ENCODE measurements around the gene AP3B2. TPM values are rescaled to one million over a fixed set of nuclear protein-coding genes. Genes with fewer than 3 reads are reported as not detected.

AP3B2 gene
- total RNA-seq, 1 donor from 2014 or later, result not detected

GRCh38 chr15:82730022-82730530 lies 20.4 kb upstream of the AP3B2 start:
- DNase-seq (ENCODE audit: low read depth) (no peak), FAIRE-seq (no peak)
- Histone ChIP-seq H3K36me3 (ENCODE audit: control insufficient read depth, insufficient read depth, low read length) (peaks cover 2% of the 10 kb centered on the region), H3K4me3 (ENCODE audit: low read depth, low read length) (no peak overlapping the region), H3K27me3 (ENCODE audit: control insufficient read depth, insufficient read depth, low read length) (no peaks in the 10 kb centered on the region)
- no peak for TF ChIP-seq CTCF (IDR thresholded peaks at IDR 0.05; ENCODE audit: insufficient read depth, low read length, severe bottlenecking)

- FAIRE-seq (no peak), DNase-seq (ENCODE audit: low read depth) (no peak)
- TF ChIP-seq CTCF (IDR thresholded peaks at IDR 0.05; ENCODE audit: insufficient read depth, low read length, severe bottlenecking), result no peak
- Histone ChIP-seq H3K4me3 (ENCODE audit: low read depth, low read length) (no peak overlapping the region), H3K36me3 (ENCODE audit: control insufficient read depth, insufficient read depth, low read length) (no peaks in the 10 kb centered on the region), H3K27me3 (ENCODE audit: control insufficient read depth, insufficient read depth, low read length) (no peaks in the 10 kb centered on the region)
These were observed 17.1 kb upstream of the AP3B2 start for GRCh38 chr15:82726816-82727215.

GRCh38 chr15:82715003-82715402 lies 5.3 kb upstream of the AP3B2 start:
- DNase-seq (ENCODE audit: low read depth), result no peak
- no peak overlapping the region for H3K4me3 ChIP-seq (ENCODE audit: low read depth, low read length)
- TF ChIP-seq CTCF (IDR thresholded peaks at IDR 0.05; ENCODE audit: insufficient read depth, low read length, severe bottlenecking), result no peak
- H3K36me3 ChIP-seq (ENCODE audit: control insufficient read depth, insufficient read depth, low read length), result no peaks in the 10 kb centered on the region
- peaks cover 3% of the 10 kb centered on the region for H3K27me3 ChIP-seq (ENCODE audit: control insufficient read depth, insufficient read depth, low read length)
- FAIRE-seq, result no peak

- TF ChIP-seq CTCF (IDR thresholded peaks at IDR 0.05; ENCODE audit: insufficient read depth, low read length, severe bottlenecking), result no peak
- no peak overlapping the region for H3K4me3 ChIP-seq (ENCODE audit: low read depth, low read length)
- FAIRE-seq (no peak), DNase-seq (ENCODE audit: low read depth) (no peak)
- no peaks in the 10 kb centered on the region for H3K36me3 ChIP-seq (ENCODE audit: control insufficient read depth, insufficient read depth, low read length)
- peaks cover 3% of the 10 kb centered on the region for H3K27me3 ChIP-seq (ENCODE audit: control insufficient read depth, insufficient read depth, low read length)
These were observed 4.3 kb upstream of the AP3B2 start for GRCh38 chr15:82714016-82714415.

GRCh38 chr15:82712036-82712435 lies 2.4 kb upstream of the AP3B2 start:
- DNase-seq (ENCODE audit: low read depth), result no peak
- no peak for TF ChIP-seq CTCF (IDR thresholded peaks at IDR 0.05; ENCODE audit: insufficient read depth, low read length, severe bottlenecking)
- Histone ChIP-seq H3K27me3 (ENCODE audit: control insufficient read depth, insufficient read depth, low read length) (peaks cover 3% of the 10 kb centered on the region), H3K4me3 (ENCODE audit: low read depth, low read length) (no peak overlapping the region), H3K36me3 (ENCODE audit: control insufficient read depth, insufficient read depth, low read length) (no peaks in the 10 kb centered on the region)
- no peak for FAIRE-seq

- Histone ChIP-seq H3K4me3 (ENCODE audit: low read depth, low read length) (no peak overlapping the region), H3K36me3 (ENCODE audit: control insufficient read depth, insufficient read depth, low read length) (no peaks in the 10 kb centered on the region), H3K27me3 (ENCODE audit: control insufficient read depth, insufficient read depth, low read length) (peaks cover 3% of the 10 kb centered on the region)
- no peak for TF ChIP-seq CTCF (IDR thresholded peaks at IDR 0.05; ENCODE audit: insufficient read depth, low read length, severe bottlenecking)
- no peak for FAIRE-seq
- no peak for DNase-seq (ENCODE audit: low read depth)
These were observed 1.3 kb upstream of the AP3B2 start for GRCh38 chr15:82710926-82711490.
